GM21723 (cell line): ENCODE results near the gene FGF1.

Experiments
- ATAC-seq: cut with Tn5 transposase; IDR thresholded peaks from one replicate; pipeline ENCODE4 v1.9.1; 2021; ENCODE audit warnings: mild to moderate bottlenecking, moderate library complexity; ENCODE audit not compliant: unreplicated experiment

Gene FGF1

GRCh38 chr5:142697356-142698255 is 11.7 kb upstream of the FGF1 start:
- no peak for ATAC-seq

- no peak for ATAC-seq
Measured at GRCh38 chr5:142696379-142696778, 10.5 kb upstream of the FGF1 start.

GRCh38 chr5:142694092-142694856 is 8.4 kb upstream of the FGF1 start:
- no peak for ATAC-seq

GRCh38 chr5:142692321-142692894 is 6.5 kb upstream of the FGF1 start:
- no peak for ATAC-seq

- ATAC-seq: no peak
Measured at GRCh38 chr5:142690667-142691066, 4.8 kb upstream of the FGF1 start.

GRCh38 chr5:142689081-142689480 is 3.2 kb upstream of the FGF1 start:
- no peak for ATAC-seq

DNA sequence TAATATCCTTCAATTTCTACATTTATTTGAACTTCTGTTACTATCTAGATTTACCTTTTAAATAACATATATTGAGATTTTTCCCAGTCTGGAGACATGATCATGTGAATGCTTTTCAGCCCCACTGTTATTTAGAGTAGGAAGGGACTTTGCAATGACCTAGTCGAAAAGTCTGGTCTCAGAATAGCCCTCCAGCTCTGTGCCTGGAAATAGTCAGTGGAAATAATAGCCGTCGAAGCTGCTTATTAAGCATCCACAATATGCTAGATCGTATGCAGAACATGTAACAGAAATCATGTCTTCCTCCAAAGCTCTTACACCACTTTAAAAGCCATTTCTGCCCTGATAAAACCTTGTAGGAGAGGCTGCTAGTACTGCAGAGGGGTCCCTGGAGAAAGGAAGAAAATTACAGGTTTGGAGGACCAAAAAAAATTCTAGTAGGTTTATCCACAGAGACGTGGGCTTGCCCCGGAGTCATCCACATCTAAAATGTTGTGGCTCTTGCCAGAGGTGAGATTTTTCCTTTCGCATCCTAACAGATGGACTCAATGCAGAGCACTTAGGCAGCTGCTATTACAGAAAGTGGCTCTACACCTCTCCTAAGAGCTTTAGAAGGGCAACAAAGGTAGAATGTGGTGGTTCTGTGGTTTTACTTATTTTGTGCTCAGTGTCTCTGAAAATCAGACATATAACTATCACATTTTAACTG is 2.5 kb upstream of the FGF1 start:
- ATAC-seq: no peak

GRCh38 chr5:142686968-142687367 is 1.1 kb upstream of the FGF1 start:
- no peak for ATAC-seq

DNA sequence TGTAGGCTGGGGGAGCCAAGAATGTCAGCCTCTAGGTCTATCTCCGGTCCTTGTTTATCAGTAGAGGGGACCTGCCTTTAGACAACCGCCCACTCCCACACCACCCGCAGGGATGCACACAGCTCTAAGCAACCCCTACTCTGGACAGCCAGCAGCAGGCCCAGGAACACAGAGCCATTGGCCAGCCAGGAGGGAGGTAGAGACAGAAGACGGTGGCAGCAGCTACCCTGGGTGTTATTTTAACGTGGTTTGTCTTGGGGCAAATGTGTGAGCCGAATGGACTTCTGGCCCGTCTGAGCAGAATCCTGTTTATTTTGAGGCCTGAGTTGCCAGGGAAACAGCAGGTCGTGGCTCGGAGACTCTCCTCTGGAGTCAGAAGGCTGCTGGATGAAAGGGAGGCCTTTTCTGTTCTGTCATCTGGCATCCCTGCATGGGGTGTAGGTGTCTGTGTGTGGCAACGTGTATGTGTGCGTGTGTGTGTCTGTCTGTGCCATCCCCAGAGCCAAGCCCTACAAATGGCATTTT is 382 bp upstream of the FGF1 start:
- no peak for ATAC-seq

DNA sequence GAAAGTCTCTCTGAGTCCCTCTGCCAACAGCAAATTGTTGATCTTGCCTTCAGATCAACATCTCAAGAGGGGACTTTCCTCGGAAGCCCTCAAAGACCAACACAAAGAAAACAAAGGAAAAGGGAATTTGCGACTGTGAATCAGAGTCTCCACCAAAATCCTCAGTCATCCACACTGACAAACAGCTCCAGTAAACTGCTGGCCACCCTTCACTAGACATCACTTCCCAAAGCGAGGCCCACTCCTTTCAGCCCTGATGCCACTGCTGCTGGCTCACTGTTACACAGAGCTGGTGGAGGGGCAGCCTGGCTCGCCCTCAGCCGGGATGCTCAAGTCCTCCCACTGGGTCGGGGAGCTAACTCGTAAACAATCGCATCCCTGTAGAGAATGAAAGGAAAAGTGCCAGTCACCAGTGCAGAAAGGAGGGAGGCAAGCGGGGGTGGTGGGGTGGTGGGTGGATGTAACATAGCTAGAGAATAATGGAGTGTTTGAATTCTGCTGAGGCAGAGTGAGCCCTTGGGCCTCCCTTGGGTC is 1.3 kb downstream of the FGF1 start:
- no peak for ATAC-seq

GRCh38 chr5:142683881-142684505 is 1.9 kb downstream of the FGF1 start:
- no peak for ATAC-seq

DNA sequence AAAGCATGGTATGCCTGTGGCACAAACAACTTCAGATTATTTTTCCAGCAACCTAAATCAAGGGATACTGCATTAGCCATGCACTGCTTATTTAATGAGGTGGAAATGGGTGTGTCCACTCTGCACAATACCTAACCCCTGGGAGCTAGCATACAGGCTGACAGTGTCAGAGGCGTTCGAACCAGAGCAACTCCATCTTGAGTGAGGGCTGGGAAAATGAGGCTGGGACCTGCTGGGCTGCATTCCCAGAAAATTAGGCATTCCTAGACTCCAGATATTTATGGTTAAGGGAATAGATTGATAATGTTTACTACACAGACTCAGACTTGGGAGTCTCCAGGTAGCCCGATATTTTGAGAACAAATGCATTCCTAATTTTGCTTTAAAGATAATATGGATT is 2.8 kb downstream of the FGF1 start:
- no peak for ATAC-seq

DNA sequence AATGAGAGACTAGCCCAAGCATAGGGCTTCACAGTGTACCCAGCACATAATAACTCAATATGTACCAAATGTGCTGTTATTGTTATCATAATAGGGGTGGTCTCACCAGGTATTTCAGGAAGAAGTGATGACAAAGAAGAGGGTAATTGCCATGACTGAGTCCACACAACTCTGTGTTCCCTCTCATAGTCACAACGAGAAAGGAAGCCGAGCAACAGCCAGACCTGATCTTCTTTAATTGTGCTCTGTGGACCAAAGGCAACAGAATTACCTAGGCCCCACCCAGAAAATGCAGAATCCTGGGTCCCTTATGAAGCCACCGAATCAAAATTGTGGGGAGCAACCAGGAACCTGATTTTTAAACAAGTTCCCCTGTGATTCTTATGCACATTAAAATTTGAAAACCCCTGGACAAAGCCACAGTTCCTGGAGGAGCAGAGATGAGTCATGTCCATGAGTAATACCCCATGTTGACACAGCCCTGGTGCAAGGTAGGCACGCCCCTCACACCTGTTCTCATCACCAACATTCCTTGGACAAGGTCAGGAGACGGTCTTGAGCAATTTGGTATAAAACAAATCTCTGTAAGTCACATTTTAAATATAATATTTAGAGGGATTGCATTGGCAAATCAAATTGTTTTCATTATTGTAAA is 5.2 kb downstream of the FGF1 start:
- ATAC-seq: no peak

DNA sequence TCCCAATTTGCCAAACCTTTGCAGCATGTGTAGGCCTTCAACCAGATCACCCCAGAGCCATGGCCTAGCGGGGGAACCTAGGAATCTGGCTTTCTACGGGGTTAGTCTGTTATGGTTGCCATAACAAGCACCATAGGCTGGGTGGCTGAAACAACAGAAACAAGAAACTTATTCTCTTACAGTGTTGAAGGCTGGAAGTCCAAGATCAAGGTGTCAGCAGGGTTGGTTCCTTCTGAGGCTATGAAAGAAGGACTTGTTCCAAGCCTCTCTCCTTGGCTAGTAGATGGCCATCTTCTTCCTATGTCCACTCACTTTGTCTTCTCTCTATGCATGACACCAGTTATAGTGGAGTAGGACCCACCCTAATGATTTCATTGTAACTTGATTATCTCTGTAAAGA is 6.1 kb downstream of the FGF1 start:
- no peak for ATAC-seq

DNA sequence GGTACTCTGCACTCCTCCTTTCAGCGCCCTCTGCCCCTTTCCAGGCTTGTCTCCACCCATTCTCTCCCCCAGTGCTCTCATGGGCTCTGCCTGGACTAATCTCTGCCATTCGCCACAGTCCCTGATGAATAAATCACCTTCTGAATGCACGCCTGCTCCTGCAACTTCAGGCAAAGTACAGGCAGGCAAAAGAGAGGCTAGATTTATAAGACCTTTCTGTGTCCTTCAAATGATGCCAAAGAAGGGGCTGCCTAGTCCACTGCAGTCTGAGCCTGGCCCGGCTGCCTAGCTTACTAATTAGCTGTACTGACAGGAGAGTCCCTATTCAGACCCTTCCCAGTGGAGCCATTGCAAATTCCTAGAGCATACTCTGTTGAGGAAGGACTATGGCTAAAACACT is 7.4 kb downstream of the FGF1 start:
- no peak for ATAC-seq

- ATAC-seq: no peak
Measured at GRCh38 chr5:142677198-142677597, 8.7 kb downstream of the FGF1 start.

DNA sequence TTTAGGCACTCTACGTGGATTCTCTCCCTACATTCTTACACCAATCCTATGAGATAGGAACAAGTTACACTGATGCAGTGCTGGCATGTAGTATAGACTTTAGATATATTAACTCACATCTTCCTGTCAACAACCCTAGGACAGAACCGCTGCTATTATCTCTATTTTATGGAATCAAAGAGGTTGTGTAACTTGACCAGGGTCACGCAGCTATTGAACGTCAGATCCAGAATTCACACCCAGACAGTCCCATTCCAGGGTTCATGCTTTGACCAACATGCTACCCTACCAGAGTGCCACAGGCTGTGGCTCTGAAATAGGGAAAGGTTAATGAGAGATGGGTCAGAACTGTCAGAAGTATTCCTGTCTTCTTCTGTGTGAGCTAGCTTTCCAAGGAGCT is 9.6 kb downstream of the FGF1 start:
- ATAC-seq: no peak

- no peak for ATAC-seq
Measured at GRCh38 chr5:142674531-142675469, 11.1 kb downstream of the FGF1 start.

DNA sequence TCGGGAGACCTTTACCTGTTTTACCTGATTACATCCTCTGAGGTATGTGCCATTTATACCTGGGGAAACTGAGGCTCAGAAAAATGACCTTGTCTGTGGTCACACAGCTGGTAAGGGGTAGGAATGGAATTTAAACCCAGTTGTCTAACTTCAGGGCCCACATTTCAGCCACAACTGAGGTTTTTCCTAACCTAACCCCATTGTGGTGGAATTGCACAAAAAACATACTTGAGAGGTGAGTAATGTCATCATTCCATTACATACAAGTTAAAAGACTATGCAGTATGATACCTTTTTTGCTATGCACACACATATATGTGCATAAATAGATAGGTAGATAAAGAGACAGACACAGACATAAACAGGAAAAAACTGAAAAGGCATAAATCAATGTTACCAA is 14.1 kb downstream of the FGF1 start:
- ATAC-seq: no peak
